CD14-positive monocyte (primary cell): ENCODE measurements around the gene PXN. TPM values are rescaled to one million over a fixed set of nuclear protein-coding genes. Genes with fewer than 3 reads are reported as not detected.

Experiments
- DNase-seq, 3 donors: peaks; one replicate each; pipeline ENCODE4 v3.0.0-alpha.2; 2011 to 2022
- H2AFZ ChIP-seq: 2 replicates; pipeline ENCODE4 v1.6.0; 2012; ENCODE audit warnings: mild to moderate bottlenecking, low read depth, low read length, inconsistent platforms; ENCODE audit not compliant: insufficient read depth, poor library complexity, severe bottlenecking
- H3K27ac ChIP-seq, 2 donors: 1 replicate in 1 of 2; 2 replicates in 1 of 2; pipeline ENCODE4 v1.5.1; 2012 to 2013; ENCODE audit warnings: low read length in 2 of 2, control low read depth in 1 of 2, inconsistent platforms in 1 of 2, low read depth in 1 of 2, mild to moderate bottlenecking in 1 of 2
- H3K27me3 ChIP-seq, 2 donors: one replicate each; pipeline versions ENCODE4 v1.6.0 to v1.6.1; 2011 to 2013; ENCODE audit warnings: low read length in 2 of 2; ENCODE audit not compliant: control insufficient read depth in 2 of 2, insufficient read depth in 2 of 2
- H3K36me3 ChIP-seq, 2 donors: replicated peaks in 1 of 2; 1 replicate in 1 of 2; 2 replicates in 1 of 2; pipeline versions ENCODE4 v1.5.1 to v1.6.1; 2012 to 2013; ENCODE audit warnings: low read length in 2 of 2, control low read depth in 1 of 2, inconsistent platforms in 1 of 2, mild to moderate bottlenecking in 1 of 2; ENCODE audit not compliant: insufficient read depth in 2 of 2, control insufficient read depth in 1 of 2
- H3K4me1 ChIP-seq, 2 donors: 1 replicate in 1 of 2; 2 replicates in 1 of 2; pipeline versions ENCODE4 v1.5.1 to v1.6.1; 2012 to 2013; ENCODE audit warnings: low read length in 2 of 2, control low read depth in 1 of 2, inconsistent platforms in 1 of 2, mild to moderate bottlenecking in 1 of 2, moderate library complexity in 1 of 2; ENCODE audit not compliant: insufficient read depth in 2 of 2, control insufficient read depth in 1 of 2
- H3K4me2 ChIP-seq: replicated peaks from 2 replicates; pipeline ENCODE3; 2012; ENCODE audit warnings: low read length, moderate library complexity, mild to moderate bottlenecking; ENCODE audit not compliant: poor library complexity, severe bottlenecking; ENCODE audit errors: extremely low read depth
- H3K4me3 ChIP-seq, 3 experiments: fragments of 200-600 bp in 1 of 3; sonication (generic) in 1 of 3; replicated peaks in 1 of 3; 1 replicate in 2 of 3; 2 replicates in 1 of 3; pipeline ENCODE4 v1.5.1; 2011 to 2013; ENCODE audit warnings: low read length in 3 of 3, mild to moderate bottlenecking in 3 of 3, control low read depth in 2 of 3, low read depth in 2 of 3, inconsistent platforms in 1 of 3, moderate library complexity in 1 of 3
- H3K79me2 ChIP-seq: 2 replicates; pipeline ENCODE4 v1.6.0; 2012; ENCODE audit warnings: mild to moderate bottlenecking, control low read depth, inconsistent platforms, low read length, moderate library complexity; ENCODE audit not compliant: insufficient read depth
- H3K9ac ChIP-seq: 2 replicates; pipeline ENCODE4 v1.6.0; 2017; ENCODE audit warnings: low read length, mild to moderate bottlenecking; ENCODE audit not compliant: insufficient read depth, poor library complexity, severe bottlenecking
- H3K9me3 ChIP-seq, 2 donors: replicated peaks in 1 of 2; 1 replicate in 1 of 2; 2 replicates in 1 of 2; pipeline versions ENCODE4 v1.5.1 to v1.6.1; 2012 to 2013; ENCODE audit warnings: low read length in 2 of 2, control low read depth in 1 of 2; ENCODE audit not compliant: control insufficient read depth in 1 of 2, insufficient read depth in 1 of 2
- H4K20me1 ChIP-seq: 2 replicates; pipeline ENCODE4 v1.6.0; 2012; ENCODE audit warnings: mild to moderate bottlenecking, low read length, control low read depth, moderate library complexity; ENCODE audit not compliant: insufficient read depth
- H3K27ac Mint-ChIP-seq, 7 donors: one replicate each; pipeline ENCODE4 v1.8.0; 2020; ENCODE audit warnings: mild to moderate bottlenecking in 7 of 7, mixed read lengths in 7 of 7, moderate library complexity in 6 of 7, inconsistent platforms in 2 of 7
- H3K27me3 Mint-ChIP-seq, 3 donors: one replicate each; pipeline ENCODE4 v1.8.0; 2021 to 2022; ENCODE audit warnings: low read depth in 3 of 3, mild to moderate bottlenecking in 3 of 3, mixed read lengths in 3 of 3, moderate library complexity in 3 of 3, inconsistent platforms in 1 of 3
- H3K36me3 Mint-ChIP-seq, 2 donors: one replicate each; pipeline ENCODE4 v1.8.0; 2020; ENCODE audit warnings: mixed read lengths in 2 of 2, inconsistent platforms in 1 of 2, mild to moderate bottlenecking in 1 of 2
- H3K4me1 Mint-ChIP-seq: one replicate; pipeline ENCODE4 v1.8.0; 2020; ENCODE audit warnings: mild to moderate bottlenecking, mixed read lengths
- H3K4me3 Mint-ChIP-seq, 2 donors: one replicate each; pipeline ENCODE4 v1.8.0; 2020; ENCODE audit warnings: mild to moderate bottlenecking in 2 of 2, mixed read lengths in 2 of 2, moderate library complexity in 1 of 2
- H3K9me3 Mint-ChIP-seq, 7 donors: one replicate each; pipeline ENCODE4 v1.8.0; 2020 to 2022; ENCODE audit warnings: mixed read lengths in 7 of 7, mild to moderate bottlenecking in 6 of 7, moderate library complexity in 6 of 7, inconsistent platforms in 2 of 7
- CTCF ChIP-seq: fragments of 200-600 bp; IDR thresholded peaks from one replicate; pipeline ENCODE4 v1.8.0; 2022; ENCODE audit warnings: antibody characterized with exemption, mild to moderate bottlenecking
- whole genome bisulfite sequencing: methylation state at CpG from one replicate; pipeline ENCODE4 v1.1.5; 2013; ENCODE audit warnings: missing lambda C conversion rate; ENCODE audit not compliant: insufficient coverage; 5-methylcytosine and 5-hydroxymethylcytosine counted together
- intact Hi-C, 2 donors: fragments of 100-400 bp; cut with micrococcal nuclease; formaldehyde crosslinking; loops; one replicate each; pipeline versions ENCODE4 v1.15.0 to v1.15.1; 2023
- polyA plus RNA-seq, 3 donors: library from polyadenylated mRNA; depleted of rRNA in 1 of 3; unstranded in 2 of 3; stranded (reverse) in 1 of 3; fragments of 300-500 nt in 2 of 3; fragments of >200 nt in 1 of 3; fragmentation: Illumina TruSeq in 2 of 3; gene quantifications; 1 replicate in 2 of 3; 2 replicates in 1 of 3; pipeline ENCODE4 v1.2.3, GENCODE V29; 2012 to 2021

PXN gene
- polyA plus RNA-seq, 3 donors, result 62.5 to 106 (median 98.4) TPM

GRCh38 chr12:120230326-120230973 lies 35.1 kb downstream of the PXN start:
- peak overlapping the region; percentile 55 to 89 for H3K4me3 Mint-ChIP-seq
- peak overlapping the region; percentile 47 for H3K9ac ChIP-seq
- no peaks in the 10 kb centered on the region for H3K9me3 Mint-ChIP-seq

More at GRCh38 chr12:120230326-120230973, 35.1 kb downstream of the PXN start:
- no peak overlapping the region for H2AFZ ChIP-seq
- TF ChIP-seq CTCF, result no peak
- H3K4me1 Mint-ChIP-seq, result peaks cover 100% of the 10 kb centered on the region
- H3K4me3 ChIP-seq, result peak overlapping the region in 1 of 3 experiments; percentile 70
- 87% methylated on average over 3 of the region's 9 CpGs for WGBS
- peaks cover 100% of the 10 kb centered on the region in 2 donors for H3K4me1 ChIP-seq
- H3K36me3 ChIP-seq, result peaks cover 14 to 16% of the 10 kb centered on the region in 2 donors
- no peaks in the 10 kb centered on the region for H3K27me3 ChIP-seq
- peak overlapping the region; percentile 94 for H3K27ac ChIP-seq
- no peaks in the 10 kb centered on the region for H3K27me3 Mint-ChIP-seq
- H3K27ac Mint-ChIP-seq, result peak overlapping the region; percentile 91 to 99 (median 97)
- no peaks in the 10 kb centered on the region for H3K9me3 ChIP-seq
- peaks cover 22 to 48% of the 10 kb centered on the region in 2 donors for H3K36me3 Mint-ChIP-seq
- peaks cover 90% of the 10 kb centered on the region for H3K79me2 ChIP-seq
- H4K20me1 ChIP-seq, result peaks cover 87% of the 10 kb centered on the region
- intact Hi-C loops, result no loop called here
- peak in 1 of 3 donors; percentile 32 for DNase-seq
- peak overlapping the region; percentile 81 for H3K4me2 ChIP-seq
